ENCODE measurements around the gene PPIL1.

GRCh38 chr6:36904851-36905393 lies 30.3 kb upstream of the PPIL1 start:
- TF ChIP-seq CTCF (IDR thresholded peaks at IDR 0.05) (no peak), POLR2A (IDR thresholded peaks at IDR 0.05) (no peak)

All from sigmoid colon (tissue), 3 donors.